Stimulated activated naive CD8-positive, alpha-beta T cell treated with anti-CD3 and anti-CD28 coated beads, Interleukin-15, Interleukin-2, amounts not matched to agents 100 ng/mL and 50 ng/mL, for 24 hours (primary cell): ENCODE data around the gene CYB5A.

ENCODE experiments used
- H3K27ac Mint-ChIP-seq: one replicate; pipeline ENCODE4 v1.8.0; 2021; ENCODE audit warnings: mild to moderate bottlenecking, mixed read lengths
- H3K27me3 Mint-ChIP-seq: one replicate; pipeline ENCODE4 v1.8.0; 2021; ENCODE audit warnings: mixed read lengths
- H3K36me3 Mint-ChIP-seq: one replicate; pipeline ENCODE4 v1.8.0; 2021; ENCODE audit warnings: low read depth, mixed read lengths
- H3K4me1 Mint-ChIP-seq: one replicate; pipeline ENCODE4 v1.8.0; 2021; ENCODE audit warnings: low read depth, mixed read lengths
- H3K4me3 Mint-ChIP-seq: one replicate; pipeline ENCODE4 v1.8.0; 2021; ENCODE audit warnings: mild to moderate bottlenecking, mixed read lengths
- H3K9me3 Mint-ChIP-seq: one replicate; pipeline ENCODE4 v1.8.0; 2021; ENCODE audit warnings: mixed read lengths

The CYB5A gene

DNA sequence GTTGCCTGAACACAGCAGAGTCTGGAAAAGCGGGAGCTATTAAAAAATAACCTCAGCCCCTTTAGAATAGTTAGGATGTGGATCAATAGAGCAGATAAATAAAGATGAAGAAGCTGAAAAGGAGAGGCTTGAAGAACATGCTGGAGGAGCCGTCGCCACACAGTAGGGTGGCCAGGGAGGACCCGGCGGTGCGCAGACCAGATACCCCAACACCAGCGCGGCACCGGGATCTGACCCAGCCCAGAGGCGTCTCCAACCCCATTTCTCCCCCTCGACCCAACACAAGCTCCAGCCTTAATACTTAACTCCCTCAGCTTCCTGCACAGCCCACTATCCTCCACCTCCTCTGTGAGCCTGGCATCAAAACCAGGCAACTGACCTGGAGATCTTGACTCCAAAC lies 16.0 kb downstream of the CYB5A start:
- no peak overlapping the region for H3K4me3 Mint-ChIP-seq
- no peaks in the 10 kb centered on the region for H3K9me3 Mint-ChIP-seq
- no peak overlapping the region for H3K27ac Mint-ChIP-seq
- H3K27me3 Mint-ChIP-seq: no peaks in the 10 kb centered on the region
- H3K36me3 Mint-ChIP-seq: peaks cover 4% of the 10 kb centered on the region
- peaks cover 3% of the 10 kb centered on the region for H3K4me1 Mint-ChIP-seq

DNA sequence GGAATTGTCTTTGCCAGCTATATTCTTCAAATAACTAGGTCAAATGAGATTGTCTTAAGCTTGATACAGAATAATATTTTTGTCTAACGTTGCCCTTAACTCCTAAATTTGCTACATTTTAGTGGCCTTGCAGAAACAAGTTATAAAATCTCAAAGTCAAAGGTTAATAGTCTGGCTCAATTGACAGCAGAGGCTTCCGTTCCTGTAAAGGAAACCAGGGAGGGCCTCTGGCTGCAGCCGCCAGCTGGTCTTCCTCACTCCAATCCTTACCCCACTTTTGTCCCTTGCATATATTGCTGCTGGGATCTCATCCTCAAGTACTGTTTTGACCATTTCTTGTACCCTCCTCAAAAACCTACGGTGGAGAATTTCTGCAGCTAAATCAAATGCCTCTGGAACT lies 17.1 kb downstream of the CYB5A start:
- H3K4me3 Mint-ChIP-seq: no peak overlapping the region
- peaks cover 3% of the 10 kb centered on the region for H3K4me1 Mint-ChIP-seq
- H3K27me3 Mint-ChIP-seq: no peaks in the 10 kb centered on the region
- no peaks in the 10 kb centered on the region for H3K9me3 Mint-ChIP-seq
- H3K27ac Mint-ChIP-seq: no peak overlapping the region
- peaks cover 4% of the 10 kb centered on the region for H3K36me3 Mint-ChIP-seq

DNA sequence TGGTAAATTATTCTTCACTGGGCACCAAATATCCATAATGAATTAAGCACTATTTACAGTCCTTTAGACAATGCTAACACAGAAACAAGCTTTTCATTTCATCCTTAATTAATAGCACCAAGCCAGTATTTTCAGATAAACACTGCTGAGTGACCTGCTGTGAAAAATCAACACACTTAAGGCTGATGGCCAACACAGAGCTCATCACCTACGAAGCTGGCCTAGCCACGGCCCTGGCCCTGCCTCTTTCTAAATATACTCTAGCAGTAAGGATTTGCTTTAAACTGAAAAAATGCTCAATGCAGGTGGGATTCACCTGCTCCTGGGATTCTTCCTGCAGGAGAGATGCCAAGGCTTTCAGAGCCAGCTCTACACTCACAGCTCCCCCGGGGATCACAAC lies 18.4 kb downstream of the CYB5A start:
- no peak overlapping the region for H3K4me3 Mint-ChIP-seq
- H3K27ac Mint-ChIP-seq: no peak overlapping the region
- no peaks in the 10 kb centered on the region for H3K9me3 Mint-ChIP-seq
- H3K27me3 Mint-ChIP-seq: no peaks in the 10 kb centered on the region
- H3K4me1 Mint-ChIP-seq: peaks cover 3% of the 10 kb centered on the region
- H3K36me3 Mint-ChIP-seq: peaks cover 4% of the 10 kb centered on the region

DNA sequence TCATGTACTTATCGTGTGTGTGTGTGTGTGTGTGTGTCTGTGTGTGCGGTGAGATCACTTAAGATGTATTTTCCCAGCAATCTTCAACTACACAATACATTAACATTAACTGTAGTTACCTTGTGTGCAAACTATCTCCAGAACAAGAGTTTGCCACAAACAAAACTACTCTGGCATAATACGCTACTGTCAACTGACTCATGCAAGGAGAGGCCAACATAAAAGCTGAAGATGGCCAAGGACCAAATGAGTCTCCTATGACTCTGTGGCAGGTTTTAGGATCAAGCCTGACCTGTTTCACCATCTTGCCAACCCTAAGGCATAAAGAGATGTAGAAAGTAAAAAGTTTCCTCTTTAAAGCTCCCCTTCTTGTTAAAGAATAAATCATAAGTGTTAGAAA lies 20.1 kb downstream of the CYB5A start:
- H3K4me3 Mint-ChIP-seq: no peak overlapping the region
- no peaks in the 10 kb centered on the region for H3K9me3 Mint-ChIP-seq
- no peaks in the 10 kb centered on the region for H3K4me1 Mint-ChIP-seq
- peaks cover 4% of the 10 kb centered on the region for H3K36me3 Mint-ChIP-seq
- no peaks in the 10 kb centered on the region for H3K27me3 Mint-ChIP-seq
- H3K27ac Mint-ChIP-seq: no peak overlapping the region

DNA sequence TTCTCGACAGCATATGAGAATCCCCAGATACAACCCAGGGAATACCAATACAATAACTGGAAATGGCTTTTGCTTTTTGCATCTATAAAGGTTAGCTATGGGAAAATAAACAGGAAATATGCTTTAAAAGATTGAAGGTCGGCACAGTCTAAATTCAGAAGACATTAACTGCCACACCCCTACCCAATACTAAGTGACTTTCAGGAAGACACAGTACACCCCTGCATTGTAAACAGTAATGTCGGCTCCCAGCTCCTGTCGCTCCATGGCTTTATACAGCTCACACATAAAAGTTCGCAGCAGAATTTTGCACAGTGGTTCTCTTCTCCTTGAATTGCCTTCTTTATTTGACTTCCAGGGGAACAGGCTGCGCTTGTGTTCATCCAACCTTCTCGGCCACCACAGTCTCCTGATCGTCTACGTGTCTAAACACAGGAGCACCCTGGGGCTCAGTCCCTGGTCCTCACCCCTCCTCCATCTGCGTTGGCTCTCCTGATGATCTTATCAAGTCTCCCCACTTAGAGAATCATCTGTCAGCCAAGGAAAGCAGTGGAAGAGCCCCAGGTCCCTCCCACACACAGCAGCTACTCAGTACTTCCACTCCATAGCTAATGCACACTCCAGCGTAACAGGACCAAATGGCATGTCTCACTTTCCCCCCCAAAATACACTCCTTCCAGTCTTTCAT lies 22.7 kb downstream of the CYB5A start:
- Mint-ChIP-seq H3K27ac (no peak overlapping the region), H3K4me1 (peaks cover 6% of the 10 kb centered on the region), H3K36me3 (peaks cover 4% of the 10 kb centered on the region), H3K27me3 (no peaks in the 10 kb centered on the region), H3K9me3 (no peaks in the 10 kb centered on the region), H3K4me3 (no peak overlapping the region)

DNA sequence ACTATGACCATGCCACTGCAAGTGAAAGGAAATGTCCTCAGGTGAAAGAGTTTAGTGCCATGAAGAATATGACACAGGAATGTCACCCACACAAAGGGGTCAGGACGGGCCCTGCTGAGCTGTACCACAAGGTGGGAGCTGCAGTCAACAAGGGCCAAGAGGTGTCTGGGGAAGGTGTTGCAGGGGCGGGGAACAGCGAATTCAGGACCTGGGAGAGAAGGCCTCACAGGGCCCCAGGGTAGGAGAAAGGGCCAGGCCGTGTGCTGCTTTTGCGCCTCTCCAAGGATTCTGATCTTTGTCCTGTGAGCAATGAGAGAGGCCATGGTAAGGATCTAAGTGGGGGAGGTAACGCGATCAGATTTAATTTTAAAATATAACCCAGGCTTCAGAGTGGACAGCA lies 23.6 kb downstream of the CYB5A start:
- no peak overlapping the region for H3K27ac Mint-ChIP-seq
- peaks cover 6% of the 10 kb centered on the region for H3K4me1 Mint-ChIP-seq
- H3K9me3 Mint-ChIP-seq: no peaks in the 10 kb centered on the region
- no peak overlapping the region for H3K4me3 Mint-ChIP-seq
- no peaks in the 10 kb centered on the region for H3K27me3 Mint-ChIP-seq
- H3K36me3 Mint-ChIP-seq: peaks cover 4% of the 10 kb centered on the region

DNA sequence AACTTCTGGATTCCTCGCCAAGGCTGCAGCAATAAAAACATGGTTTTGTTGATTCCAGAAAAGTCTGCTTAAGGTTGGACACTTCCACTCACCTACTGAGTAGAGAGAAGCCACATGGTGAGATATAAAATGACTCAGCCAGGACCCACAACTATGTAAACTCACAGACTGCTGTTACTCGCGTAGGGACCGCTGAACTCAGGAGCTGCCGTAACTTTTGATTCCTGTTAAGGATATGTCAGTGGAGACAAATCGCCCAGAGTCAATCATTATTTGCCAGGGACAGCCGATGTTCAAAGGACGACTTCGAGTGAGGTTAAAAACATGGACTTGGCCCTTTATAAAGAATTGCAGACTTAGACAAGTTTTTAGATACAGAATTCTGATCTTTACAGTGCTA lies 25.6 kb downstream of the CYB5A start:
- Mint-ChIP-seq H3K36me3 (peaks cover 8% of the 10 kb centered on the region), H3K27me3 (no peaks in the 10 kb centered on the region), H3K9me3 (no peaks in the 10 kb centered on the region), H3K27ac (no peak overlapping the region), H3K4me1 (peaks cover 6% of the 10 kb centered on the region), H3K4me3 (no peak overlapping the region)

DNA sequence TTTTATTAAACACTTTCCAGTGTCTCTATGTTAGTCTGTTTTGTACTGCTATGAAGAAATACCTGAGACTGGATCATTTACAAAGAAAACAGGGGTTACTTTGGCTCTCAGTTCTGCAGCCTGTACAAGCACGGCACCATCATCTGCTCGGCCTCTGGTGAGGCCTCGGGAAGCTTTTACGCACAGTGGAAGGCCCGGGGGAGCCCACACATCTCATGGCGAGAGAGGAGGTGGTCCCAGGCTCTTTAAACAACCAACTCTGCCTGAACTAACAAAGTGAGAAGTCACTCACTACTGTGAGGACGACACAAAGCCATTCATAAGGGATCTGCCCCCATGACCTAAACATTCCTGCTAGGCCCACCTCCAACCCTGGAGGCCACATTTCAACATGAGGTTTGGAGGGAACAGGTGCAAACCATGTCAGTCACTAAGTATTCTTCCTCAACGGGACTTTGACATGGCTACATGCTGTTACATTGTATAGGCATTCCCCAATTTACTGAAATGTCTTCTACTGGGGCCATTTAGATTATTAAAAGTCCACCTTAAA lies 26.1 kb downstream of the CYB5A start:
- Mint-ChIP-seq H3K4me3 (no peak overlapping the region), H3K4me1 (peaks cover 6% of the 10 kb centered on the region), H3K36me3 (peaks cover 10% of the 10 kb centered on the region), H3K27ac (no peak overlapping the region), H3K27me3 (no peaks in the 10 kb centered on the region), H3K9me3 (no peaks in the 10 kb centered on the region)

DNA sequence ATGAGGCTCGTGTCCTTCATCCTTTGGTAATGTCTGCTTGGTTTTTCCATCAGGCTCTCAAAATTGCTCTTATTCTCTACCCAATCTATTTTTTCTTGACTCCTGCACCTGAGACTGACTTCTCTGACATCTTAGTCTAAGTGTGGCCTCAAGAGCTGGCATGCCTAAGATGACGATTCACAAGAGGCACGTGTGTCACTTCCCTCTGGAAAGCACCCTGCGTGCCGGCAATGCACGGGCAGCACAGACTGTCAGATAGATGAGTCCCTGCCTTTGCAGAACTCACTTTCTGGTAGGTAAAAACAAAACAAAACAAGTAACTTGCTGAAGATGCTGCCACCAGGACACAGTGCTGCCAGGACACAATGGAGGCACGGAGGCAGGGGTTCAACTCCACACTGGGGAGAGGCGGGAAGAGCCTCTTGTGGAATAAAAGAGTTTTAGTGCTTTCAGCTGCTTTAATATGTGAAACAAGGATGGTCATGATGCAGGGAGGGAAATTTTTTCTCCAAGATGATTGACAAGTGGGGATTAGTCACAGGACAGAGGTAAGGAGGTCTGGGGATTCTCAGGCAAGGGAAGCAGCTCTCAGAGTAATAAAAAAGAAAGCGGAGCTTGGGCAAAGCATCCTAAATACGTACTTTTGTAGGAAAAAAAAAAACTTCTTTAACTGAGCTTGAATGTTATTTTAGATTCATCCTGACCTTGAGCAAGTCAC lies 27.3 kb downstream of the CYB5A start:
- H3K4me3 Mint-ChIP-seq: no peak overlapping the region
- H3K4me1 Mint-ChIP-seq: peaks cover 6% of the 10 kb centered on the region

DNA sequence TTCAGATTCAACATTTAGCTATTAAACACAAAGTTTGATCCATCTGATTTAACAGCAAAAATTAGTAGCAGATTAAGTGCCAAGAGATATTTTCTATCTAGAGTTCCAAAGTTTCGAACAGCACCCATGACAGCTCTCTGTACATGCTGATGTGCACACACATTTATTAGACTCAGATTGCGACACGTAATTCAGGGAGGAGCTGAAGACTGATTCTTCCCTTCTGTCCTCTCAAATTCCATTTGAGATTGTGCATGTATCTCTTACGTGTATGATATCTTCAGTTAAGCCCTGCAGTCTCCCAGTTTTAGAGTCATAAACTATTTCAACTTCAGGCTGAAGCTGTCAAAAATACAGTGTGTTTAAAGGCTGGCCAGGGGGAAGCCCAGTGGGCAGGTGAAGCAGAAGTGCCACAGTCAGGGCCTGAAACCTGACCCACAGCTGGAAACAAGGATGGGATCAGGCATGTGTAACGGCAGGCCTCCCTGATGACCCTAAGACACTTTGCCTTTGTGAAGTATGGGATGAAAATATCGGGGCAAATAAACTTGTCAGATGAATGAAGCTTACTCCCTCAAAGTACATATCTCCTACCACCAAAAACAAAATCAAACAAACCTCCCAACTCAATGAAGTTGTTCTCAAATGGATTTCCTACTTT lies 30.6 kb downstream of the CYB5A start:
- H3K27me3 Mint-ChIP-seq: no peaks in the 10 kb centered on the region
- H3K4me3 Mint-ChIP-seq: no peak overlapping the region
- H3K9me3 Mint-ChIP-seq: no peaks in the 10 kb centered on the region
- peaks cover 23% of the 10 kb centered on the region for H3K36me3 Mint-ChIP-seq
- H3K4me1 Mint-ChIP-seq: peaks cover 6% of the 10 kb centered on the region
- no peak overlapping the region for H3K27ac Mint-ChIP-seq

More for the DNA sequence above, 27.3 kb downstream of the CYB5A start:
- no peaks in the 10 kb centered on the region for H3K9me3 Mint-ChIP-seq
- peak overlapping the region; percentile 50 for H3K27ac Mint-ChIP-seq
- peaks cover 16% of the 10 kb centered on the region for H3K36me3 Mint-ChIP-seq
- no peaks in the 10 kb centered on the region for H3K27me3 Mint-ChIP-seq

DNA sequence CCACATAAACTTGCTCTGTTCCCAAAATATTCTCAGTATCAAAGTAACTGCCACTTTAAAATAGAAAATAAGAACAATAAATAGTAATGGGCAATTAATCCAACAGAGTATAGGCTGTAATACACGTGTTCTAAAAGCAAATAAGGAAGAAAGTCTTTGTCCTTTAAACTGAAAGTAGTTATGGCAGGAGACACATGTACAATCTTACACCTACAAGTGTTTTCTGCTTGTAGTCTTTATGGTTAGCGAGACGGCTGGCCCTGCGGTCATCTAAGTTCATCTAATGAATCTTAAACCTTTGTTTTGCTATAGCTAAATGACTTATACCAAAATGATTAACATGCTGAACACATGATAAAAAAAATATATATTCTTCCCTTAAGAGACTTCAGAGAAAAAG lies 32.4 kb downstream of the CYB5A start:
- Mint-ChIP-seq H3K27me3 (no peaks in the 10 kb centered on the region), H3K9me3 (no peaks in the 10 kb centered on the region), H3K27ac (no peak overlapping the region), H3K4me1 (peaks cover 2% of the 10 kb centered on the region), H3K36me3 (peaks cover 30% of the 10 kb centered on the region), H3K4me3 (no peak overlapping the region)

DNA sequence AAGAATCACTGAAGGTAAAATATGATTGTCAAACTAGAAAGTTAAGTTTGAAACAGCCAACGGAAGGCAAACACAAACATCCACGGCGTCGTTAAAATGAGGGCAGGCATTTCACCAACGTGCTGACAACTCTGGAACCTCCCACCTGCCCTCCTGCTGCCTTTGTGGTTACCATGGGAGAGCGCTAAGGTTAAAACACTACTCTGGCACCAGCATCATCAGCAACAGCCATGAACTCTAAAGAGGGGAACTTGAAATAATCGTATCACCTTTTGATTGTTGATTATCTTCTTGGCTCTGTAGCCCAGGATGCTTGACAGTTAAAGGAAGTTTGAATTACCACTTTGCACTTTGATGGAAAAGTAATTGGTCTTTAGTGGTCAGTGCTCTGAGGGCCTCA lies 34.7 kb downstream of the CYB5A start:
- Mint-ChIP-seq H3K9me3 (no peaks in the 10 kb centered on the region), H3K36me3 (peaks cover 34% of the 10 kb centered on the region), H3K4me3 (no peak overlapping the region), H3K4me1 (peaks cover 4% of the 10 kb centered on the region), H3K27ac (no peak overlapping the region), H3K27me3 (no peaks in the 10 kb centered on the region)

DNA sequence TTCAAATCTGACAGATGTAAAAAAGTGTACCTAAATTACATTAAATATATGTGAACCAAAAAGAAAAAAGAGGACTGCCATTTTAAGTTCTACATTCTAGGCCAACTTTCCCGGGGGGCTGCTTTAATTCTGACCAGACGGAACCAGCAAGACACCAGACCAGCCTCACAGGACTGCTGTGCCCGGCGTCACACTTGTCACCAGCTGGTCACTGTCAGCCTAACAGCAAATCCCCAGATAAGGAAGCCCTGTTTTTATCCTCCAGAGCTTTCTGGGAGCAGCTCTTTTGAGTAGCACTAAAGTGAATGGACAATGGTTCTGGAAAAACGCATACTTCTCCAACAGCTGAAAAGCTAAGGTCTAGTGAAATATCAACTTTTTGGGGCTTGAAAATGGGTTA lies 35.6 kb downstream of the CYB5A start:
- Mint-ChIP-seq H3K27me3 (no peaks in the 10 kb centered on the region), H3K36me3 (peaks cover 32% of the 10 kb centered on the region), H3K4me1 (peaks cover 10% of the 10 kb centered on the region), H3K27ac (no peak overlapping the region), H3K9me3 (no peaks in the 10 kb centered on the region), H3K4me3 (no peak overlapping the region)

DNA sequence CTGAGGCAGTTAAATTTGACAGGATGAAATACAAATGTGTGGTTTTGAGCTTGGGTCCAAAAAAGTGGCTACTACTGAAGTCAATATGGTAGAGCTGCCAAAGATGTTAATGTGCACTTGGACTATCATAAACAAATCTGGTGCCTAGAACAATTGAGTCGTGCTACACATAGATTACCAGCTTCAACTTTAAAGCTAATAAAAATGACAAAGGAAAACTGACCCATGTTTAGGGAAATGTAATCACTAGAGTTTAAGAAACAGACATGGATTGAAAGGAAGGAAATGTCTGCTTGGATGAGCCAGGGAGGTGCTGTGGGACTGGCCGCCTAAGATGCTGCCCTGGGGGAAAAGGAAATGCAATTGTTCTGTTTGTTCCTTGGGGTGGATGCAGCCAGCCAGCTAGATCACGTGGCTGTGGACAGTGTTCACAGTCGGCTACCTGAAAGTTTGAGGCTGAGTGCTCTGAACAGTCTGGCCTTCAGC lies 36.6 kb downstream of the CYB5A start:
- peaks cover 10% of the 10 kb centered on the region for H3K4me1 Mint-ChIP-seq
- no peaks in the 10 kb centered on the region for H3K27me3 Mint-ChIP-seq
- no peaks in the 10 kb centered on the region for H3K9me3 Mint-ChIP-seq
- peaks cover 25% of the 10 kb centered on the region for H3K36me3 Mint-ChIP-seq
- no peak overlapping the region for H3K4me3 Mint-ChIP-seq
- H3K27ac Mint-ChIP-seq: no peak overlapping the region

DNA sequence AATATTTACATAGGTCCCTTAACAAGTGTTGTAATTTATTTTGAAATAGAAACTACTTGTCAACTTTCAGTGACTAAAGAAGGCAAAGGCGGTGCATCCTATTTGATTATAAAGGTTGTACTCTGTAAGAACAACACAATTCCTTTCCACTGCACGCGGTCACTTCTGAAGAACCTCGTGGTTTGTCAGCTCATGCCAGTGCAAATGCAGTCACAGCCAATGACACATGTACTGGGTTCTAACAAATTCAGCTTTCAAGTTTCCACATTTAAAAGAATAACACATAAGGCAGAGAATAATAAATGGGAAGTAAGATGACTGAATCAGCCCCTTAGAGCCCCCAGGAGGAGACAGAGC lies 39.7 kb downstream of the CYB5A start:
- peaks cover 20% of the 10 kb centered on the region for H3K4me1 Mint-ChIP-seq
- no peak overlapping the region for H3K4me3 Mint-ChIP-seq
- H3K36me3 Mint-ChIP-seq: peaks cover 17% of the 10 kb centered on the region
- no peaks in the 10 kb centered on the region for H3K27me3 Mint-ChIP-seq
- no peaks in the 10 kb centered on the region for H3K9me3 Mint-ChIP-seq
- peak overlapping the region; percentile 45 for H3K27ac Mint-ChIP-seq
